AG09309 (cell line): ENCODE results near the gene CLMP.

Source experiments
- DNase-seq: peaks from one replicate; pipeline ENCODE4 v3.0.0-alpha.2; 2010; ENCODE audit warnings: low read depth
- H3K4me3 ChIP-seq: 2 replicates; pipeline ENCODE4 v1.5.1; 2011; ENCODE audit warnings: mild to moderate bottlenecking, low read depth, low read length, moderate library complexity; ENCODE audit not compliant: control insufficient read depth
- CTCF ChIP-seq: IDR thresholded peaks from 2 replicates; pipeline ENCODE4 v1.5.1; 2011; ENCODE audit warnings: mild to moderate bottlenecking, low read depth, low read length, inconsistent platforms; ENCODE audit not compliant: insufficient read depth, control insufficient read depth; ENCODE audit errors: missing control alignments

The CLMP gene

DNA sequence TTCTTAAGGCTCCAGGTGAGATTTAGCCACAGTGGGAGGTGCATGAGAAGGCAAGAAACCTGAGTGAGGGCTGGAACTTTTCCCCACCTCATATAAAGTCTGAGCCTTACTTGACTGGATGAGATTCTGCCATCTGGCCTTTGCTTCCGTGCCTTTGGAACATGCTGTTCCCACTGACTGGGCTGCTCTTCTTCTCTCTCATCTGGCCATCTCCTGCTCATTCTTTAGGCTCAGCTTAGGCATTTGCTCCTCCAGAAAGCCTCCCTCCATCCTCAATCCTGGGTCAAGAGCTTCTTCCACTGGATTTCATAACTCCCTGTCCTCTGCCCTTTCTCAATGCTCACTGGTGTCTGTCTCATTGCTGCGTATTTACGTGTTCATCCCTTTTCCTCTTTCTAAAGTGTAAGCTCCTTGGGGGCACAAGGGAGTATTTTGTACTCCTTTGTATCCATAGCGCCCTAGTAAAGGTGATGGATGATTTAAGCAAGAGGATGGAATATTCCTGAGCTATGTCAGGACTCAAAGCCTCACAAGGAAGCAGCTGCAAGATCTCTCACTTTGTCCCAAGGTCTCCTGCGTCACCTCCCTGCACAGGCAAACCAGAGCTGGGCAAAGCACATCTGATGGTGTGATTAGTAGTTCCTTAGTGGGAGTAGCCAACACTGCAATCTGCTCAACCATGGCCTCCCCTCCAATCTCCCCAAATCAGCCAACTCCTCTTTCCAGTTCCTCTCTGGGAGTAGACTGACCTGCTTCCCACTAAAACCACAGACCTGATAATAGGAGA lies 148.4 kb downstream of the CLMP start:
- DNase-seq: no peak
- no peak for TF ChIP-seq CTCF
- H3K4me3 ChIP-seq: no peak overlapping the region

GRCh38 chr11:123045101-123045500 lies 149.9 kb downstream of the CLMP start:
- no peak for TF ChIP-seq CTCF
- no peak overlapping the region for H3K4me3 ChIP-seq
- DNase-seq: no peak

DNA sequence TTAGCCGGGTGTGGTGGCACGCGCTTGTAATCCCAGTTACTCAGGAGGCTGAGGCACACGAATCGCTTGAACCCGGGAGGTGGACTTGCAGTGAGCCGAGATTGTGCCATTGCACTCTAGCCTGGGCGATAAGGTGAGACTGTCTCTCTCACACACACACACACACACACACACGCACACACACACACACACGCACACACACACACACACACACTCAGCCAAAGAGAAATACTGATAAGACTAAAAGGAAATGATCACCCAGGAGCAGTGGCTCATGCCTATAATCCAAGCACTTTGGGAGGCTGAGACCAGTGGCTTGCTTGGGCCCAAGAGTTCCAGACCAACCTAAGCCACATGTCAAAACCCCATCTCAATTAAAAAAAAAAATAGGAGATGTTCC lies 153.9 kb downstream of the CLMP start:
- no peak for DNase-seq

DNA sequence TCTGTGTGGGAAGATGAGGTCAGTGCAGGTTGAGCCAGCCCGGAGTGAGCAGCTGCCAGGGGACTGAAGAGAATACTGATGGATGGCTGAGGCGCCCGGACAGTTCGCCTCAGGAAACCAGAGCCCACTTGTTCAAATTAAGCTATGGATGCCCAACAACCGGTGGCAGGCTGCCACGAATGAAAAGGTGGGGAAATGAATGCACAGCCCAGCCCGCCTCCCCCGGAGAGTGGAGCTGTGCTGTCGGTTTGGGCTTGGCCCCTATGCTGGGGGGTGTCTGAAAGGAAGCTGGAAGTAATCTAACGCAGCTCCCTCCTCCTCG lies 155.0 kb downstream of the CLMP start:
- no peak overlapping the region for H3K4me3 ChIP-seq
- DNase-seq: no peak
- no peak for TF ChIP-seq CTCF

More for the DNA sequence above, 153.9 kb downstream of the CLMP start:
- TF ChIP-seq CTCF: no peak
- H3K4me3 ChIP-seq: no peak overlapping the region

- no peak for TF ChIP-seq CTCF
- H3K4me3 ChIP-seq: no peak overlapping the region
- DNase-seq: no peak
Observed at GRCh38 chr11:123035831-123036230, 159.2 kb downstream of the CLMP start.

- DNase-seq: no peak
- no peak for TF ChIP-seq CTCF
- no peak overlapping the region for H3K4me3 ChIP-seq
Observed at GRCh38 chr11:123034597-123034996, 160.5 kb downstream of the CLMP start.
